Parathyroid adenoma (tissue), 2 donors: ENCODE results near the gene OR5AC2.
A peak's percentile ranks its signal among the peaks of the same experiment; 100 is the strongest.

ENCODE experiments used
- H2AFZ ChIP-seq: fragments of 300-600 bp; sonication (generic); one replicate; pipeline ENCODE4 v1.7.0; 2017; ENCODE audit warnings: antibody characterized with exemption, mild to moderate bottlenecking
- H3K27ac ChIP-seq: fragments of 300-600 bp; sonication (generic); one replicate; pipeline ENCODE4 v1.7.0; 2017
- H3K27me3 ChIP-seq: fragments of 300-600 bp; sonication (generic); one replicate; pipeline ENCODE4 v1.7.0; 2017; ENCODE audit warnings: low read length; ENCODE audit not compliant: control insufficient read depth, insufficient read depth
- H3K36me3 ChIP-seq: fragments of 300-600 bp; sonication (generic); one replicate; pipeline ENCODE4 v1.7.0; 2017; ENCODE audit warnings: low read length; ENCODE audit not compliant: control insufficient read depth, insufficient read depth
- H3K4me1 ChIP-seq: fragments of 300-600 bp; sonication (generic); one replicate; pipeline ENCODE4 v1.7.0; 2017; ENCODE audit warnings: control low read depth
- H3K4me2 ChIP-seq: fragments of 300-600 bp; sonication (generic); one replicate; pipeline ENCODE4 v1.7.0; 2017; ENCODE audit warnings: low read length
- H3K4me3 ChIP-seq: fragments of 300-600 bp; sonication (generic); one replicate; pipeline ENCODE4 v1.7.0; 2017; ENCODE audit warnings: low read depth, low read length
- H3K79me2 ChIP-seq: fragments of 300-600 bp; sonication (generic); one replicate; pipeline ENCODE4 v1.7.0; 2017; ENCODE audit warnings: control low read depth
- H3K9ac ChIP-seq: fragments of 300-600 bp; sonication (generic); one replicate; pipeline ENCODE4 v1.7.0; 2017; ENCODE audit warnings: mild to moderate bottlenecking
- H3K9me3 ChIP-seq: fragments of 300-600 bp; sonication (generic); one replicate; pipeline ENCODE4 v1.7.0; 2017; ENCODE audit warnings: low read length; ENCODE audit not compliant: control insufficient read depth
- CTCF ChIP-seq: fragments of 300-600 bp; sonication (generic); IDR thresholded peaks from one replicate; pipeline ENCODE4 v1.7.0; 2017; ENCODE audit warnings: antibody characterized with exemption, mild to moderate bottlenecking
- donor health status: primary hyperparathyroidism.

The OR5AC2 gene

GRCh38 chr3:98115717-98116116 lies 28.7 kb downstream of the OR5AC2 start:
- Histone ChIP-seq H3K27me3 (no peaks in the 10 kb centered on the region), H2AFZ (no peak overlapping the region), H3K4me2 (no peak overlapping the region), H3K4me3 (no peak overlapping the region), H3K36me3 (no peaks in the 10 kb centered on the region), H3K9me3 (no peaks in the 10 kb centered on the region), H3K79me2 (no peaks in the 10 kb centered on the region), H3K4me1 (no peaks in the 10 kb centered on the region), H3K9ac (no peak overlapping the region), H3K27ac (no peak overlapping the region)
- no peak for TF ChIP-seq CTCF

GRCh38 chr3:98130421-98130820 lies 43.4 kb downstream of the OR5AC2 start, which contains the start of gene OR5H1:
Gene OR5H1 (plus strand): TSS chr3:98130721. CDS start chr3:98132698, 1,977 bp downstream.
- Histone ChIP-seq H3K9ac (no peak within 1 kb of the TSS), H3K9me3 (no peaks in the 10 kb centered on the region), H3K4me2 (no peak within 1 kb of the TSS), H3K36me3 (no peaks in the 10 kb centered on the region), H3K27me3 (no peaks in the 10 kb centered on the region), H3K4me1 (no peaks in the 10 kb centered on the region), H2AFZ (no peak within 1 kb of the TSS), H3K4me3 (no peak within 1 kb of the TSS), H3K27ac (no peak within 1 kb of the TSS), H3K79me2 (no peaks in the 10 kb centered on the region)
- TF ChIP-seq CTCF = no peak

- Histone ChIP-seq H3K36me3 (no peaks in the 10 kb centered on the region), H3K9ac (no peak overlapping the region), H3K27ac (no peak overlapping the region), H3K79me2 (no peaks in the 10 kb centered on the region), H3K9me3 (no peaks in the 10 kb centered on the region), H2AFZ (peak overlapping the region; percentile 35), H3K4me1 (no peaks in the 10 kb centered on the region), H3K27me3 (no peaks in the 10 kb centered on the region), H3K4me3 (no peak overlapping the region), H3K4me2 (no peak overlapping the region)
- TF ChIP-seq CTCF = no peak
Observed at GRCh38 chr3:98136631-98137030, 49.7 kb downstream of the OR5AC2 start.
